IMR-90 (cell line): ENCODE results near the gene F12. TPM values are rescaled to one million over a fixed set of nuclear protein-coding genes. Genes with fewer than 3 reads are reported as not detected.

ENCODE experiments used
- ATAC-seq: fragments of 200-7000 bp; cut with Tn5 transposase; 2 replicates; pipeline ENCODE4 v1.9.1; 2020; ENCODE audit warnings: low read depth, mild to moderate bottlenecking, moderate library complexity
- BruUV-seq: library from RNA; stranded (reverse); fragments of 400-500 nt; replicated peaks from 2 replicates; lab custom pipeline; 2021; lab: Mats Ljungman, UMichigan
- CTCF ChIA-PET: fragments of 300-600 bp; formaldehyde crosslinking; extraction: SDS; loops from one replicate; lab custom pipeline; 2021; ENCODE audit warnings: antibody characterized with exemption; lab: Yijun Ruan, JAX
- POLR2A ChIA-PET: fragments of 300-600 bp; sonication (Branson Sonifier 250); formaldehyde crosslinking; loops from one replicate; lab custom pipeline; 2022; ENCODE audit warnings: antibody characterized with exemption; ENCODE audit not compliant: unreplicated experiment; lab: Charles Lee
- DNase-seq: peaks from one replicate; pipeline ENCODE4 v3.0.0; 2013
- H2AFZ ChIP-seq: replicated peaks from 2 replicates; pipeline ENCODE3; 2013; ENCODE audit warnings: low read length, mild to moderate bottlenecking; ENCODE audit not compliant: poor library complexity
- H2AK5ac ChIP-seq: 2 replicates; pipeline ENCODE4 v1.6.1; 2013; ENCODE audit warnings: low read depth, low read length, inconsistent platforms
- H2AK9ac ChIP-seq: replicated peaks from 2 replicates; pipeline ENCODE3; 2013; ENCODE audit warnings: mild to moderate bottlenecking, low read depth, low read length, moderate library complexity; ENCODE audit not compliant: poor library complexity
- H2BK120ac ChIP-seq: 2 replicates; pipeline ENCODE4 v1.6.1; 2013; ENCODE audit warnings: low read depth, low read length, inconsistent platforms
- H2BK15ac ChIP-seq: 3 replicates; pipeline ENCODE4 v1.6.1; 2013; ENCODE audit warnings: low read depth, low read length, inconsistent platforms
- H2BK20ac ChIP-seq: 2 replicates; pipeline ENCODE4 v1.6.1; 2013; ENCODE audit warnings: low read depth, mild to moderate bottlenecking, inconsistent platforms, low read length, moderate library complexity
- H2BK5ac ChIP-seq: 2 replicates; pipeline ENCODE4 v1.6.1; 2013; ENCODE audit warnings: mild to moderate bottlenecking, low read depth, low read length, inconsistent platforms; ENCODE audit not compliant: poor library complexity, severe bottlenecking
- H3K14ac ChIP-seq: replicated peaks from 2 replicates; pipeline ENCODE4 v1.6.1; 2013; ENCODE audit warnings: low read depth, low read length, inconsistent platforms
- H3K18ac ChIP-seq: 2 replicates; pipeline ENCODE4 v1.6.1; 2013; ENCODE audit warnings: low read depth, low read length, control low read depth
- H3K23ac ChIP-seq: 2 replicates; pipeline ENCODE4 v1.6.1; 2013; ENCODE audit warnings: low read depth, low read length, inconsistent platforms
- H3K27ac ChIP-seq: 2 replicates; pipeline ENCODE4 v1.5.1; 2013; ENCODE audit warnings: mild to moderate bottlenecking, control low read depth, low read length; ENCODE audit not compliant: insufficient read depth
- H3K27me3 ChIP-seq: 2 replicates; pipeline ENCODE4 v1.6.1; 2013; ENCODE audit warnings: low read length; ENCODE audit not compliant: control insufficient read depth, insufficient read depth
- H3K36me3 ChIP-seq: 2 replicates; pipeline ENCODE4 v1.6.1; 2013; ENCODE audit warnings: low read length, mixed read lengths; ENCODE audit not compliant: control insufficient read depth, insufficient read depth
- H3K4ac ChIP-seq: 2 replicates; pipeline ENCODE4 v1.6.1; 2013; ENCODE audit warnings: low read depth, low read length, inconsistent platforms
- H3K4me1 ChIP-seq: 2 replicates; pipeline ENCODE4 v1.6.1; 2013; ENCODE audit warnings: low read length, mixed read lengths; ENCODE audit not compliant: control insufficient read depth, insufficient read depth
- H3K4me2 ChIP-seq: 2 replicates; pipeline ENCODE4 v1.6.1; 2013; ENCODE audit warnings: low read depth, mild to moderate bottlenecking, control low read depth, low read length, moderate library complexity
- H3K4me3 ChIP-seq: 2 replicates; pipeline ENCODE4 v1.5.1; 2013; ENCODE audit warnings: low read depth, mild to moderate bottlenecking, control low read depth, low read length, moderate library complexity; ENCODE audit not compliant: insufficient read depth
- H3K56ac ChIP-seq: 2 replicates; pipeline ENCODE4 v1.6.1; 2013; ENCODE audit warnings: low read length, inconsistent platforms; ENCODE audit not compliant: insufficient read depth; ENCODE audit errors: extremely low read depth
- H3K79me1 ChIP-seq, 2 experiments: 2 replicates each; pipeline ENCODE4 v1.6.1; 2013; ENCODE audit warnings: low read length in 2 of 2, inconsistent platforms in 1 of 2, low read depth in 1 of 2
- H3K9ac ChIP-seq: 2 replicates; pipeline ENCODE4 v1.6.1; 2013; ENCODE audit warnings: low read depth, low read length, control low read depth
- H3K9me1 ChIP-seq: 2 replicates; pipeline ENCODE4 v1.6.1; 2013; ENCODE audit warnings: low read length, inconsistent platforms; ENCODE audit not compliant: insufficient read depth
- H3K9me3 ChIP-seq: 2 replicates; pipeline ENCODE4 v1.6.1; 2013; ENCODE audit warnings: low read length; ENCODE audit not compliant: control insufficient read depth, insufficient read depth
- H4K20me1 ChIP-seq: 2 replicates; pipeline ENCODE4 v1.6.1; 2013; ENCODE audit warnings: low read length, inconsistent platforms; ENCODE audit not compliant: insufficient read depth
- H4K5ac ChIP-seq: 2 replicates; pipeline ENCODE4 v1.6.1; 2013; ENCODE audit warnings: mild to moderate bottlenecking, low read depth, low read length, control low read depth
- H4K8ac ChIP-seq, 2 experiments: 2 replicates each; pipeline ENCODE4 v1.6.1; 2013; ENCODE audit warnings: low read depth in 2 of 2, low read length in 2 of 2, control low read depth in 1 of 2, inconsistent platforms in 1 of 2
- H4K91ac ChIP-seq: 2 replicates; pipeline ENCODE4 v1.6.1; 2013; ENCODE audit warnings: low read depth, low read length, inconsistent platforms; ENCODE audit not compliant: insufficient read depth
- BHLHE40 ChIP-seq: fragments of 150-350 bp; IDR thresholded peaks from 2 replicates; pipeline ENCODE4 v1.6.1; 2016; ENCODE audit warnings: mild to moderate bottlenecking, low read depth, low read length
- CTCF ChIP-seq: conservative IDR thresholded peaks from 2 replicates; pipeline ENCODE4 v1.5.1; 2012; ENCODE audit warnings: mild to moderate bottlenecking, low read depth, low read length, improper control_type of control experiment
- MAZ ChIP-seq: IDR thresholded peaks from 2 replicates; pipeline ENCODE4 v1.6.1; 2012; ENCODE audit warnings: low read depth, mild to moderate bottlenecking, low read length, improper control_type of control experiment, moderate library complexity, borderline replicate concordance
- MXI1 ChIP-seq: IDR thresholded peaks from 2 replicates; pipeline ENCODE4 v1.6.1; 2012; ENCODE audit warnings: low read depth, mild to moderate bottlenecking, low read length, moderate library complexity, borderline replicate concordance
- NFE2L2 ChIP-seq: fragments of 150-350 bp; IDR thresholded peaks from 2 replicates; pipeline ENCODE4 v1.6.1; 2016; ENCODE audit warnings: low read depth, mild to moderate bottlenecking, low read length
- RAD21 ChIP-seq: IDR thresholded peaks from 2 replicates; pipeline ENCODE4 v1.6.1; 2012; ENCODE audit warnings: low read length, improper control_type of control experiment
- RFX5 ChIP-seq: IDR thresholded peaks from 2 replicates; pipeline ENCODE4 v1.8.0; 2012; ENCODE audit warnings: low read depth, mild to moderate bottlenecking, low read length, moderate library complexity
- SMC3 ChIP-seq: fragments of 150-350 bp; IDR thresholded peaks from 2 replicates; pipeline ENCODE4 v1.6.1; 2016; ENCODE audit warnings: low read depth, mild to moderate bottlenecking, antibody characterized with exemption, low read length, moderate library complexity
- WGBS, 2 experiments: methylation state at CpG; one replicate each; pipeline versions ENCODE4 v1.1.5 to v1.1.7; 2013; ENCODE audit warnings: missing lambda C conversion rate in 2 of 2; ENCODE audit not compliant: insufficient read length in 1 of 2; ENCODE audit errors: extremely low coverage in 2 of 2; 5-methylcytosine and 5-hydroxymethylcytosine counted together
- dilution Hi-C: fragments of 300-500 bp; cut with HindIII; formaldehyde crosslinking; loops from one replicate; pipeline ENCODE4 v1.14.3; 2018; ENCODE audit warnings: low sequenced_read_pairs; ENCODE audit not compliant: unreplicated experiment
- in situ Hi-C: fragments of 300-500 bp; cut with MboI; formaldehyde crosslinking; loops from 3 replicates; pipeline ENCODE4 v1.14.3; 2019; ENCODE audit warnings: low sequenced_read_pairs, inconsistent platforms, mixed read lengths
- intact Hi-C: fragments of 100-400 bp; cut with micrococcal nuclease; formaldehyde crosslinking; loops from 2 replicates; pipeline ENCODE4 v1.10.0; 2022
- polyA plus RNA-seq, 3 experiments: library from polyadenylated mRNA; depleted of rRNA; stranded (reverse); fragments of >200 nt; gene quantifications; 2 replicates each; pipeline ENCODE4 v1.2.3, GENCODE V29; 2012; ENCODE audit warnings: low replicate concordance in 1 of 3
- total RNA-seq: library from RNA; depleted of rRNA; stranded (reverse); fragments of >200 nt; gene quantifications from 2 replicates; pipeline ENCODE4 v1.2.3, GENCODE V29; 2012
- TF ChIP-seq, protein P1 (sequence below): fragments of 150-350 bp; IDR thresholded peaks from 2 replicates; pipeline ENCODE4 v1.6.1; 2016; ENCODE audit warnings: low read depth, mild to moderate bottlenecking, low read length, moderate library complexity, borderline replicate concordance

Gene F12
- total and polyA plus RNA-seq, 2 of the 4 experiments (the other 2 are of a cell fraction), result 0.36 to 1.2 TPM

DNA sequence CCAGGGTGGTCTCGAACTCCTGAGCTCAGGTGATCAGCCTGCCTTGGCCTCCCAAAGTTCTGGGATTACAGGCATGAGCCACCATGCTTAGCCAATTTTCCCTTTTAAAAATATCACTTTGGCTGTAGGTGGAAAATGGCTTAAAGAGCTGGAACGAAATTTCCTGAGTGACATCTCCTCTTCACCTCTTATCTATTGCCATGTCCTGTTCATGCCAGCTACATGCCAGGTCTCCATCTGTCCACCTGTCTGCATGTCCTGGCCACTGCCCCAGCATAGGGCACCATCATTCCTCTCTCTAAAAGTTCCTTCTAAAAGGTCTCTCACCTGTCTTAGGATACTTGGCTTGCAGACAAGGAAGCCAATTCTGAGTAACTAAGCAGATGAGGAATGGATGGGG is 14.3 kb upstream of the F12 start:
- H3K4ac ChIP-seq, result no peak overlapping the region
- H3K14ac ChIP-seq, result no peak overlapping the region
- in situ Hi-C loops, result no loop called here
- H3K4me2 ChIP-seq, result no peak overlapping the region
- TF ChIP-seq SMC3, result no peak
- TF ChIP-seq BHLHE40, result no peak
- no peak for TF ChIP-seq RAD21
- no peak for TF ChIP-seq MXI1
- TF ChIP-seq CTCF, result no peak
- no peak for TF ChIP-seq RFX5
- no peak for TF ChIP-seq NFE2L2
- no peak for TF ChIP-seq MAZ
- TF ChIP-seq, protein P1, sequence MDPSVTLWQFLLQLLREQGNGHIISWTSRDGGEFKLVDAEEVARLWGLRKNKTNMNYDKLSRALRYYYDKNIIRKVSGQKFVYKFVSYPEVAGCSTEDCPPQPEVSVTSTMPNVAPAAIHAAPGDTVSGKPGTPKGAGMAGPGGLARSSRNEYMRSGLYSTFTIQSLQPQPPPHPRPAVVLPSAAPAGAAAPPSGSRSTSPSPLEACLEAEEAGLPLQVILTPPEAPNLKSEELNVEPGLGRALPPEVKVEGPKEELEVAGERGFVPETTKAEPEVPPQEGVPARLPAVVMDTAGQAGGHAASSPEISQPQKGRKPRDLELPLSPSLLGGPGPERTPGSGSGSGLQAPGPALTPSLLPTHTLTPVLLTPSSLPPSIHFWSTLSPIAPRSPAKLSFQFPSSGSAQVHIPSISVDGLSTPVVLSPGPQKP, result no peak
- H3K79me1 ChIP-seq, result peaks cover 9 to 25% of the 10 kb centered on the region in 2 experiments
- H3K27ac ChIP-seq, result no peak overlapping the region
- DNase-seq (no peak), ATAC-seq (no peak)
- H2AK5ac ChIP-seq, result no peak overlapping the region
- no peak overlapping the region for H2BK15ac ChIP-seq
- H4K91ac ChIP-seq, result no peak overlapping the region
- H4K8ac ChIP-seq, result no peak overlapping the region
- POLR2A ChIA-PET, result no interaction called here
- H3K4me3 ChIP-seq, result no peak overlapping the region
- H4K20me1 ChIP-seq, result peaks cover 8% of the 10 kb centered on the region; the same call in 1 of the 2 replicates
- H2BK5ac ChIP-seq, result no peak overlapping the region
- peaks cover 13% of the 10 kb centered on the region for H3K4me1 ChIP-seq
- dilution Hi-C loops, result no loop called here
- no peak overlapping the region for H2BK120ac ChIP-seq
- no peak overlapping the region for H3K18ac ChIP-seq
- H2AFZ ChIP-seq, result peak overlapping the region; percentile 61
- no peak overlapping the region for H2BK20ac ChIP-seq
- H3K9me3 ChIP-seq, result no peaks in the 10 kb centered on the region
- H3K36me3 ChIP-seq, result no peaks in the 10 kb centered on the region
- CTCF ChIA-PET, result interaction anchor here (0.6 to 0.8 kb wide), 2 partner anchors 20 to 34 kb away, joined by 3 read pairs; no protein-coding TSS in a partner anchor
- H4K5ac ChIP-seq, result no peak overlapping the region
- no TSS peak for BruUV-seq
- H3K9me1 ChIP-seq, result peaks cover 15% of the 10 kb centered on the region
- WGBS, 2 experiments, result no CpG with 5 or more reads among the region's 2 CpGs
- H2AK9ac ChIP-seq, result peak overlapping the region; percentile 24
- H3K23ac ChIP-seq, result no peak overlapping the region
- H3K9ac ChIP-seq, result no peak overlapping the region
- intact Hi-C loops, result no loop called here
- H3K27me3 ChIP-seq, result no peaks in the 10 kb centered on the region
- H3K56ac ChIP-seq, result no peak overlapping the region
